ENCODE measurements around the gene RYR1. TPM values are rescaled to one million over a fixed set of nuclear protein-coding genes. Genes with fewer than 3 reads are reported as not detected.

The RYR1 gene
- 4.1 to 6.3 TPM (median 4.8 TPM) in 5 replicates for total RNA-seq (2022; extraction: Qiagen RNA extraction)

DNA sequence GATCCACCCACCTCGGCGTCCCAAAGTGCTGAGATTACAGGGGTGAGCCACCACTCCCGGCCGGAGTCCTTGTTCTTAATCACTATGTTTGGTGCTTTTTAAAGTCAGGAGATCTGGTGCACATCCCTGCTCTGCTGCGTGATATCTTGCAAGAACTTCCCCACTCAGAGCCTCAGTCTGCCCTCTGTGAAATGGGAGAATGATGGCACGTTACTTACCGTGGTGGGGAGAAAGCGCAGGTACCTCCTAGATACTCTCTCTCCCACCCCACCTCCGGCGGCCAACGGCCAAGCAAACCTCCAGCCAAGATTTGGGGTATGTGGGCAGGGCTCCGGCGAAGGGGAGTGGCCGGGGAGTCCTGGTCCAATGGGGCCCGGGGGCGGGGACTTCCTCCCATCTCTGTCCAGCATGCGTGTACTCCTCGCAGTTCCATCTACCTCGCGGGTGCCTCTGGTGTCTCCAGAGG, at the start of gene RYR1:
TSS of gene RYR1 (plus strand) at position 424 of the 466 bp plus-strand sequence. CDS start 139 bp downstream, outside the sequence.

DNA sequence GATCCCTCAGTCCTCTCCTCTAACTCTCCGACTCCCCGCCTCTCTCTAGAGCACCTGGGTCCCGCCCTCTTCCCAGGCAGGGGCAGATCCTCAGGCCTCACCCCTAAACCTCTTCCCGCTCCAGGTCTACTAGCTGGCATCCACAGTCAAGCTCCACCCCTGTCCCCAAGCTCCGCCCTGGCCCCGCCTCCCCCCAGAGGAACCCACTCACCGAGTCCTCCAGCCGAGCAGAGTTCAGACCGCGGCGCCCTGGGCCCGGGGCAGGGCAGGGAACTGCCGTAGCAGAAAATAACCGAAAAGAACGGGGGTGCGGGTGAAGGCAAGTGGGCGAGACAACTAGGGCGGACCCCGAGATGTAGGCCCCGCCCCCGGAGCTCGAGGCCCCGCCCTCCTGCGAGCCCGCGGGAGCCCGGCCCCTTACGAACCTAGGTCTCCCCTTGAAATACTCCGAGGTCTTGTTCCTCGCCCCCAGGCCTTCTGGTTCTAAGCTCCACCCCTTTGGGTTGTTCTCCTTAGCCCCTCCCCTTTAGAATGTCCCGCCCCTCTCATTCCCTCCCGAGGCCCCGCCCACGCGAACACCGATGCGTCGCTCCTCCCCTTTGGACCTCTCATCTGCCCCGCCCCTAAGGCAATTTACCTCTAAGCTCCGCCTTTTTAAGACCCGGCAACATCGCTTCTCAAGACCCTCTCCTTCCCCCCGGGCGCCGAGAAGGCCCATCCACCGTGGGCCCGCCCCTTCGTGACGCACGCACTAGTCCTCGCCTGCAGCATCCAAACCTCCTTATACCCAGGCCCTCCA, 45.7 kb upstream of the RYR1 start, which contains the start of gene GGN:
TSS of gene GGN (minus strand) at position 485 of the 799 bp plus-strand sequence. CDS start 773 bp downstream, outside the sequence.

DNA sequence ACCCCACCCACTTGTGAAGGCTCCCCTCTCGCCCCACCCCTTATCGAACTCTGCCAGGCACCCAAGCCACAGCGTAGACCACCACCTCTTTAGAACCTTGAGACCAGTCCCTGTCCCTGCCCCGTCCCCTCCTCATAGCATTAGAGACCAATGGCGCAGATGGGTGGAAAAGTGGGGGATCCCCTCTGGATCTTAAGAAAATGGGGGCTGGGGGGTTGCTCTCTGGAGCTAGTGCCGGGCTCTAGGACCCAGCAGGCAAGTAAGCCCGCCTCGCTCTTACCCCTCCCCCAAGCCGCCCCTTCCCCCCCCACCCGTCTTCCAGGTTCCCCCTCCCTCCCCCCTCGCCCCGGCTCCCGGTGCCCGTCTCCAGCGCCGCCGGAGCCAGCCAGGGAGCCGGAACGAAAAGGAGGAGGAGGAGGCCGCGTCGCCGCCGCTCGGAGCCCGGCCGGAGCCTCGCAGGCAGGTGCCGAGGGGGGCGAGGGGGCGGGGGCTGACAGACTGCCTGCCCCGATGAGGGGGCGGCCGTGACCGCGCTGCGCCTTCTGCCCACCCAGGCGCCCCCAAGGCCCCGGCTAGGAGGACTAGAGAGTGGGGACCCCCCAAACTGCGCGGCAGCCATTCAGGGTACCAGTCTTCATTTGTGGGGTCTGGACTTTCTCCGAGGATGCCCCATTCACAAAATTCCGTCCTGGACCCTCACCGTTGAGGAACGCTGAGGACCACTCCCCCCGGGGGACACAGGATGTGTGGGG, 45.0 kb upstream of the RYR1 start, which contains the start of gene SPRED3:
TSS of gene SPRED3 (plus strand) at position 349 of the 752 bp plus-strand sequence. CDS start 1,606 bp downstream, outside the sequence.

DNA sequence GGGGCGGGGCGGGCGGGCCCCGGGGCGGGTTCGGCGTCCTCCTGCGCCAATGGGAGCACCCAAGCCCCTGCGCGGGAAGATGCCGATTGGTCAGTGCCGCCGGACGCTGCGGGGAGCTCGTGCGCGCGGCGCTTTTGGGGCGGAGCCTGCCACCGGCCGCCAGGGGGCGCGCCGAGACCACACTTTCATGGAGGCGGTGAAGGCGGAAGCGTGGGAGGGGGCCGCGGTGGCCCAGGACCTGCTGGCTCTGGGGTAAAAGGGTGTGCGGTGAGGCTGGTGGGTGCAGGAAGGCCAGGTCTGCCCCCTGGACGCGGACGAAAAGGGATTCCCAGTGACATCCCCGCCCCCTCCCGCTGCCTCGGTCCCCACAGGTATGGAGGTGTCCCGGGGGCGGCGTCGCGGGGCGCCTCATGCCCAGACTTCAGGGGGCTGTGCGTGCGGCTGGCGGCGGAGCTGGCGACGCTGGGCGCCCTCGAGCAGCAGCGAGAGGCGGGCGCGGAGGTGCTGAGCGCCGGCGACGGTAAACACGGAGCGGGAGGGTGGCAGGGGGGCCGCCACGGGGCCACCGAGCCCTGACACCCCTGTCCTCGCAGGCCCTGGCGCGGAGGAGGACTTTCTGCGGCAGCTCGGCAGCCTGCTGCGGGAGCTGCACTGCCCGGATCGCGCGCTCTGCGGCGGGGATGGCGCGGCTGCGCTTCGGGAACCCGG, 30.4 kb upstream of the RYR1 start, which contains the start of gene FAM98C:
TSS of gene FAM98C (plus strand) at position 127 of the 708 bp plus-strand sequence. CDS start at position 188, 61 bp downstream.

DNA sequence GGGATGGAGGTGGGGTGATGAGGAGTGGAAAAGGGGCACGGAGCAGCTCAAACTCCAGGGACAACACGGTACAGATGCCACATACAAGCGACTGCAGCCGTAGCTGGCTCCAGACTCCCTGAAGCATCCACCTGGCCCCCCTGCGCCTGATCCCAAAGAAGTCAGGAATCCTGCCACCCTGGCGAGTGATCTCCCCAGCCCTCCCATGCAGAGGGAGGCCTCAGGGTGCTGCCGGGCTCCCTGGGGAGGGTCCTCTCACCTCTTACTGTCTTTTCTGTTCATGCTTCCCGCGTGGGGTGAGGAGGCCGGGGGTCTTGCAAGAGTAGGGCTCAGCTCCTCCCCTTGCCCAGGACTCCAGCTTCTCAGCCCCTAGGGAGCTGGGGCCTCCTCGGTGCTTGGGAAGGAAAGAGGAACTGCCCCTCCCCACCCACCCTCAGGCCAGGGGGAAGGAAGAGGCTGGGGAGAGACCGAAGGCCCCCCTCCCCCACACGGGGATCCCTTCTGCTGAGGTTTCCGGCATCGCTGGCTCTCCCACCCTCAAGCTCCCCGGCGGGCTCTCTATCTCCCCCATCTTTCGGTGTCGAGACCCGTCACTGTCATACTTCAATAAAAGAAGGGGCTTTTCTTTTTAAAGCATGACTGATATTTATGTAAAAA, 7.6 kb upstream of the RYR1 start, which contains the start of gene RASGRP4:
TSS of gene RASGRP4 (minus strand) at position 410 of the 657 bp plus-strand sequence. CDS start at position 282, 128 bp downstream.

DNA sequence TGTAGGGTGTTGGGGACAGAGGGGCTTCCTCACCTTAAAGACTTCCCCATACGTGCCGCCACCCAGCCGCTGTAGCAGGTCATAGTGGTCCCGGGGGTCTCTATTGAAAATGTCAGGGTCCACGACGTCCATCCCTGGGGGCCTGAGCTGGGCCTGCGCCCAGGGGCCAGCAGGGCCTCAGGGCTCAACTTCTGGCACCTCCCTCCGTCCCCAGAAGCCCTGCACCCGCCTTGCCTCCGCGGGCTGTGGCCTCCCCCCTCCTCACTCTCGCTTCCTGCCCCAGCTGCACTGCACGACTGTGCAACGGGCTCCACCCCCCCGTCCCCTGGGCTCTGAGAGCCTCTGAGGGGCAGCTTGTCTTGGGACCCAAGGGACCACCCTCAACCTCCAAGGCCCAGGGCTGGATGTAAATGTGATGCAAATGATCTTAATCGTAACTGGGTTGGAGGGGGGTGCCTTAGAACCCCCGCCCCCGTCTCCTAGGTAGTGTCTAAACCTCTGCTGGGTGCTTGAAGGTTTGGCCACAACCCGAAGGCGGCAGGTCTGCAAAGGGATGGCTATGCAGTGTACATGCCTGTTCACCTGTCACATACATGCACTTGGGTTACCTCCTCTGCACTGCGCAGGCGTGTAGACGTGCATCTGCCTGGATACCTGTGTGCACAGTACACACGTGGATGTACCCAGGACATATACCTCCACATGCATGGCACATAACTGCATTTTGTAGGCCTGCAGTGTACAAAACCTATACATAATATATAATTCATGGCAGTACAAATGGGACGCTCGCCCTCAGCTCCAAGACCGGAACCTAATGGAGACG, 184.5 kb downstream of the RYR1 start, which contains the start of gene MAP4K1:
TSS of gene MAP4K1 (minus strand) at position 190 of the 826 bp plus-strand sequence. CDS start at position 132, 58 bp downstream.

DNA sequence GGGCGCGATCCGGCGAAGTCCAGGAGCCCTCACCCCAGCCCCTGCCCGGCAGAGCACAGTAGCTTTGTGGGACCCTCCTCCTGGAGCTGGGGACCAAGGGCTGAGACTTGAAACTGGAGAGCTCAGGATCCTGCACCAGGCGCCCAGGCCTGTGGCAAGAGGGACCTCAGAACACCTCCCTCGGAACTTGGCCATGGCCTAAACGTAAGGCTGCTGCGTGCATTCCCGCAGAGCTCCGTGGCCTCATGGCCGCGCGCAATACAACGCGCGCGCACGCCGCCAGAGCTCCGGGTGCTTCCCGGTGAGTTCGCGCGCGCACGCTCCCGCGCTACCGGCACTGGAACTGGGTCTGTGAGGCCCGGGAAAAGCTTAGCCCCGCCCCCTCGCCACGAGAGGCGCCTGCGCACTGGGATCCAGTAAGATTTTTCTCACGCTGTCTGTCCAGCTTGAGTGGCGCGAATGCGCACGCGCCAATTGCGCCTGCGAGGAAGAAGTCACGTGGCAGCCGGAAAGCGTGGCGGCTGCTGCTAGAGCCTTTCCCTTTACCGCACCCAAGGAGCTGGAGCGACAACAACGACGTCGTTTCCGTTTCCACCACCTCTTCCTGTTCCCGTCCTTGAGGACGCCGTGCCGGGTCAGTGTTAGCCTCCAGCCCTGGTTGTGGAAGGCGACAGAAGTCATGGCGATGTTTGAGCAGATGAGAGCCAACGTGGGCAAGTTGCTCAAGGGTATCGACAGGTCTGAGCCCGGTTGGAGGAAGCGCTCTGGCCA, 185.3 kb downstream of the RYR1 start, which contains the start of gene EIF3K:
TSS of gene EIF3K (plus strand) at position 599 of the 771 bp plus-strand sequence. CDS start at position 680, 81 bp downstream.

Other genes with a start within 250 kb of the RYR1 start
- gene DPF1, start 209.5 kb upstream of the RYR1 start, total RNA-seq (2022; extraction: Qiagen RNA extraction): 3.6 to 4.8 TPM (median 4.3 TPM) in 5 replicates
- gene PPP1R14A, start 177.3 kb upstream of the RYR1 start, total RNA-seq (2022; extraction: Qiagen RNA extraction): 107 to 143 TPM (median 132 TPM) in 5 replicates
- gene SPINT2, start 169.1 kb upstream of the RYR1 start, total RNA-seq (2022; extraction: Qiagen RNA extraction): 278 to 405 TPM (median 364 TPM) in 5 replicates
- gene C19orf33, start 129.4 kb upstream of the RYR1 start, total RNA-seq (2022; extraction: Qiagen RNA extraction): 609 to 811 TPM (median 753 TPM) in 5 replicates
- 98.5 to 140 TPM (median 137 TPM) in 5 replicates for gene YIF1B, start 117.7 kb upstream of the RYR1 start, total RNA-seq (2022; extraction: Qiagen RNA extraction)
- 4.5 to 6.1 TPM (median 5.4 TPM) in 5 replicates for gene KCNK6, start 113.8 kb upstream of the RYR1 start, total RNA-seq (2022; extraction: Qiagen RNA extraction)
- gene CATSPERG, start 97.9 kb upstream of the RYR1 start, total RNA-seq (2022; extraction: Qiagen RNA extraction): 0.87 to 1.5 TPM (median 1.4 TPM) in 5 replicates
- gene PSMD8, start 59.1 kb upstream of the RYR1 start, total RNA-seq (2022; extraction: Qiagen RNA extraction): 439 to 523 TPM (median 486 TPM) in 5 replicates
- gene GGN, start 45.7 kb upstream of the RYR1 start, total RNA-seq (2022; extraction: Qiagen RNA extraction): 0.22 to 0.53 TPM (median 0.31 TPM) in 5 replicates
- gene SPRED3, start 45.0 kb upstream of the RYR1 start, total RNA-seq (2022; extraction: Qiagen RNA extraction): 1.3 to 2.7 TPM (median 2.3 TPM) in 5 replicates
- 18.2 to 30.1 TPM (median 26.9 TPM) in 5 replicates for gene FAM98C, start 30.6 kb upstream of the RYR1 start, total RNA-seq (2022; extraction: Qiagen RNA extraction)
- 0.07 to 0.14 TPM (median 0.11 TPM) in 3 of 5 replicates, not detected in the others for gene RASGRP4, start 7.5 kb upstream of the RYR1 start, total RNA-seq (2022; extraction: Qiagen RNA extraction)
- 0.50 to 1.0 TPM (median 0.92 TPM) in 5 replicates for gene MAP4K1, start 184.3 kb downstream of the RYR1 start, total RNA-seq (2022; extraction: Qiagen RNA extraction)
- gene EIF3K, start 185.5 kb downstream of the RYR1 start, total RNA-seq (2022; extraction: Qiagen RNA extraction): 671 to 1,000 TPM (median 735 TPM) in 5 replicates
- 840 to 1,278 TPM (median 1,154 TPM) in 5 replicates for gene ACTN4, start 214.0 kb downstream of the RYR1 start, total RNA-seq (2022; extraction: Qiagen RNA extraction)